WERI-Rb-1 (cell line): Measurements from ENCODE around the gene MED22.
A peak's percentile ranks its signal among the peaks of the same experiment; 100 is the strongest.

ENCODE experiments used
- DNase-seq: peaks from one replicate; pipeline ENCODE4 v3.0.0-alpha.2; 2020
- H3K27ac ChIP-seq: fragments of 250-450 bp; sonication (Bioruptor Pico); 2 replicates; pipeline ENCODE4 v1.5.1; 2020; ENCODE audit warnings: mild to moderate bottlenecking, moderate library complexity
- H3K27me3 ChIP-seq: fragments of 250-450 bp; sonication (Bioruptor Pico); 2 replicates; pipeline ENCODE4 v1.5.1; 2021; ENCODE audit warnings: mild to moderate bottlenecking, low read depth, moderate library complexity; ENCODE audit not compliant: insufficient read depth, severe bottlenecking
- H3K36me3 ChIP-seq: fragments of 250-450 bp; sonication (Bioruptor Pico); 2 replicates; pipeline ENCODE4 v1.5.1; 2020; ENCODE audit warnings: mild to moderate bottlenecking, moderate library complexity
- H3K4me3 ChIP-seq: 2 replicates; pipeline ENCODE4 v1.5.1; 2011; ENCODE audit warnings: low read depth, mild to moderate bottlenecking, control low read depth, low read length
- H3K9me3 ChIP-seq: fragments of 250-450 bp; sonication (Bioruptor Pico); 2 replicates; pipeline ENCODE4 v1.5.1; 2021; ENCODE audit warnings: mild to moderate bottlenecking, moderate library complexity; ENCODE audit not compliant: severe bottlenecking
- TF ChIP-seq, protein P1 (sequence below): IDR thresholded peaks from 2 replicates; pipeline ENCODE4 v1.5.1; 2011; ENCODE audit warnings: low read depth, mild to moderate bottlenecking, control low read depth, inconsistent platforms, low read length

MED22 gene

DNA sequence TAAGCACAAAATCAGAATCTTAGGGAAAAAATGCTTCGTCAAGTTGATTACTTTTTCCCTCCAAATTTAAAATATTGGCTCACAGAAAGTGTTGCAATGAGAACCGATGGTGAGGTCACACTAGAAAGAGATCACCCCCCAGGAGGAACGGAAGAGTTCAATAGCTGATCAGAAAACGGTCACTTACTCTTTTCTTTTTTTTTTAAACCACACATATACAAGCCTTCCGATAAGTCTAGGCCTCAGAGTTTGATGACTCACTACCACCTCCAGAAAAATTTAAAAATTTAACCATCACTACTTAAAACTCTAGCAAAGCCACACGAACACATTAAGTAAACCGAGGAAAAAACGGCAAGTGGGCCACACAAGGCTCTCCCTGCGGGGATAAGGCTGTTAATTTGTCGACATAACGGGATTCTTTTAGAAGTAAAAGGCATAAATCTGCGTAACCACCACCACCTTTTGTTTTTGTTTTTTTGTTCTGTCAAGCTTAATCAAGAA lies 26.7 kb upstream of the MED22 start:
- Histone ChIP-seq H3K27ac (peak overlapping the region; percentile 94), H3K27me3 (no peaks in the 10 kb centered on the region), H3K9me3 (peaks cover 10% of the 10 kb centered on the region), H3K36me3 (peaks cover 36% of the 10 kb centered on the region), H3K4me3 (peak overlapping the region; percentile 78)
- TF ChIP-seq, protein P1, sequence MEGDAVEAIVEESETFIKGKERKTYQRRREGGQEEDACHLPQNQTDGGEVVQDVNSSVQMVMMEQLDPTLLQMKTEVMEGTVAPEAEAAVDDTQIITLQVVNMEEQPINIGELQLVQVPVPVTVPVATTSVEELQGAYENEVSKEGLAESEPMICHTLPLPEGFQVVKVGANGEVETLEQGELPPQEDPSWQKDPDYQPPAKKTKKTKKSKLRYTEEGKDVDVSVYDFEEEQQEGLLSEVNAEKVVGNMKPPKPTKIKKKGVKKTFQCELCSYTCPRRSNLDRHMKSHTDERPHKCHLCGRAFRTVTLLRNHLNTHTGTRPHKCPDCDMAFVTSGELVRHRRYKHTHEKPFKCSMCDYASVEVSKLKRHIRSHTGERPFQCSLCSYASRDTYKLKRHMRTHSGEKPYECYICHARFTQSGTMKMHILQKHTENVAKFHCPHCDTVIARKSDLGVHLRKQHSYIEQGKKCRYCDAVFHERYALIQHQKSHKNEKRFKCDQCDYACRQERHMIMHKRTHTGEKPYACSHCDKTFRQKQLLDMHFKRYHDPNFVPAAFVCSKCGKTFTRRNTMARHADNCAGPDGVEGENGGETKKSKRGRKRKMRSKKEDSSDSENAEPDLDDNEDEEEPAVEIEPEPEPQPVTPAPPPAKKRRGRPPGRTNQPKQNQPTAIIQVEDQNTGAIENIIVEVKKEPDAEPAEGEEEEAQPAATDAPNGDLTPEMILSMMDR: no peak
- DNase-seq: no peak

DNA sequence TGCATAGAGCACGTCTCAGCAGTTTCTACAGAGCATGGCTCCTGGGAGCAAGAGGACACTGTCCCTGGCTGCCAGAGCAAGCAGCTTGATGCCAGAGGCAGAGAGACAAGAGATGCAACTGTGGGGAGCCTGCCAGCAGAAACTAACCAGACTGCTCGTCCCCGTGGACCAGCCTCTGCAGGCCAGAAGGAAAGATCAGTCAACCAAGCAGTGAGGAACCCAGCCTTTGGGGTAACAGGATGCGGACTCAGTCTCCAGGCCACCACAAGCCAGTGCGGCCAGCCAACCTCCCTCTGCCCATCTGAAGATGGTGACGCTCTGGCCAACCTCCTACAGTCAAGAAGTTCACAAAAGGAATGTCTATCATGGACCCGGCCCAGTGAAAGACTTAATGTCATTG lies 24.2 kb upstream of the MED22 start:
- no peak overlapping the region for H3K4me3 ChIP-seq
- H3K36me3 ChIP-seq: peaks cover 51% of the 10 kb centered on the region
- TF ChIP-seq, protein P1: no peak
- H3K27me3 ChIP-seq: no peaks in the 10 kb centered on the region
- no peak overlapping the region for H3K27ac ChIP-seq
- DNase-seq: no peak
- no peaks in the 10 kb centered on the region for H3K9me3 ChIP-seq

DNA sequence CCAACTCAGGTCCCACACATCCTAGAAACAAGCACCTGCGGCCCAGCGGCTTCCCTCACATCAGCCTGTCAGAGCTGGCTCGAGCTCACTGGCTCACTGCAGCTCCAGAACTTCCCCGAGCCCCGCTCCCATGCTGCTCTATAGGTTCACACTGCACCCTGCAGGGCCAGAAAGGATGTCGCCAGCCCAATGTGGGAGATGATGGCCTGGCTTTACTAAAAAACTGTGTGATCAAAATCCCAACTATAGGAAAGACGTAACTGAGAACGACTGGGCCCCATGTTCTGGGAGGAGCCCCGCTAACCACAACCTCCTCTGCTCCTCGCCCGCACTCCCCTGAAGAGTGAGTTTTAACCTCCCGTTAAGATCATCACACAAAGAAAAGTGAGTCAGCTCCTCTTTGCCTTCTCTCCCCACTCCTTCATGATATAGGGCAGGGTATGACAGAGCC lies 23.4 kb upstream of the MED22 start:
- no peaks in the 10 kb centered on the region for H3K27me3 ChIP-seq
- TF ChIP-seq, protein P1: 0 out of 2 replicates have a peak, but pooled peaks have one; percentile 10
- H3K36me3 ChIP-seq: peaks cover 60% of the 10 kb centered on the region
- H3K9me3 ChIP-seq: no peaks in the 10 kb centered on the region
- no peak overlapping the region for H3K4me3 ChIP-seq
- no peak overlapping the region for H3K27ac ChIP-seq
- DNase-seq: no peak

DNA sequence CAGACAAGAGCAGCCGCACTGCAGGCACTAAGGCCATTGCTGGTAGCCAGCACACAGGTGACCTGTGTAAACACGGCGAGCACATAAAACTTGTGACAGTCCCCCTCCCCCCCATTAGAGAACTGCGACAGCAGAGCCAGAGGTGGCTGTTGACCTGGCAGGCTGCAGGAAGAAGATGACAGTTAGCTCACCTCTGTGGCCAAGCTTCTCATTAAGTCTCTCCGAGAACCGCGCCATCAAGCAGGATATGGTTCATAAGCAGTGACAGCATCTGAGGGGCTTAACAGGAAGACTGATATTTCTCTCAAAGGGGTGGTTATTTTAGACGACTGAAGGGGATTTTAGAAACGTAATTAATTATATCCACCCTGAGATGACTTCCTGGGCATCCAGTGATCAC lies 22.8 kb upstream of the MED22 start:
- Histone ChIP-seq H3K36me3 (peaks cover 65% of the 10 kb centered on the region), H3K4me3 (no peak overlapping the region), H3K9me3 (no peaks in the 10 kb centered on the region), H3K27ac (no peak overlapping the region), H3K27me3 (no peaks in the 10 kb centered on the region)
- TF ChIP-seq, protein P1: no peak
- DNase-seq: no peak

DNA sequence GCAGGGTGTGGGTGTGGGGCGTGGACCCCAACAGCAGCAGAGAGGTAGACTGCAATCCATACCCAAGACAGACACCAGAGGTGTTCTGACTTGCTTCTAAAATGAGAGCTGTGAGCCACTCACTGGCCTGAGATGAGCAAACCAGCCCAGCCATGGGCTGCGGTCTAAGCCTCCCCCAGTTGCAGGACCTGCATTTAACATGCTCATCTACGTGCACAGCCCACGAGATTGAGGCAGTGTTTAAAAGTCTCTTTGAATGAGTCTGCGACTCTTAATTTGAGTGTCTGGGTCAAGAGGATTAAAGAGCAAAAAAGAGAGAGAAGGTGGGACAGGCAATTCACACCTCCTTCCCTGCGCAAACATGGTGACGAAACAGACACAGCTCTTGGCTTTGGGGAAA lies 22.0 kb upstream of the MED22 start:
- Histone ChIP-seq H3K27me3 (no peaks in the 10 kb centered on the region), H3K4me3 (no peak overlapping the region), H3K36me3 (peaks cover 68% of the 10 kb centered on the region), H3K27ac (no peak overlapping the region), H3K9me3 (no peaks in the 10 kb centered on the region)
- TF ChIP-seq, protein P1: no peak
- DNase-seq: no peak

DNA sequence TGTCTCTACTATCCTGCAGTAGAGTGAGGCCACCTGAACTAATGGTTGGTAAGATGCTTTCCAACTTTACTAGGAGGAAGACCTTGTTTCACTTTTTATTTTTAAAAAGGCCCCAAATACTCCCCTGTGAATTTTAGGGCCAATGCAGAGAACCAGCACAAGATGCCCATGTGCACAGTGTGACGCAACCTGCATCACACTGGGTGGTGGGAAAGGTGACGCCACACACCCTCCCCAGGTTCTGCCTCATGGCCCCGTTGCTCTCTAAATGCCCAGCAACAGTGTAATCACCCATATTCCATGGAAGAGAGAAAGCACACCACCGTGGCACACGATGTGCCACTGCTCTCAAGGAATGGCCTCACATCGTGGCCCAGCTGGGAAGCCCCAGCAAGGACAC lies 21.5 kb upstream of the MED22 start:
- DNase-seq: no peak
- peaks cover 71% of the 10 kb centered on the region for H3K36me3 ChIP-seq
- no peak overlapping the region for H3K27ac ChIP-seq
- no peaks in the 10 kb centered on the region for H3K27me3 ChIP-seq
- TF ChIP-seq, protein P1: no peak
- no peak overlapping the region for H3K4me3 ChIP-seq
- no peaks in the 10 kb centered on the region for H3K9me3 ChIP-seq
